H1 (cell line): ENCODE measurements around the gene PURB. TPM values are rescaled to one million over a fixed set of nuclear protein-coding genes. Genes with fewer than 3 reads are reported as not detected.

ENCODE experiments used
- CTCF ChIA-PET: fragments of 300-600 bp; sonication (Branson Sonifier 250); formaldehyde crosslinking; loops from one replicate; lab custom pipeline; 2021; ENCODE audit not compliant: partially characterized antibody; lab: Charles Lee
- POLR2A ChIA-PET: fragments of 300-600 bp; sonication (Branson Sonifier 250); formaldehyde crosslinking; loops from one replicate; lab custom pipeline; 2021; ENCODE audit warnings: inconsistent platforms; ENCODE audit not compliant: partially characterized antibody; lab: Charles Lee
- DNase-seq, 2 experiments: peaks; one replicate each; pipeline versions ENCODE4 v3.0.0 to v3.0.0-alpha.2; 2010 to 2022; ENCODE audit warnings: low spot score in 2 of 2, low read depth in 1 of 2, mixed read lengths in 1 of 2
- FAIRE-seq: peaks from 2 replicates; lab custom pipeline; 2011; peaks lifted over from hg19 to GRCh38; lab: Jason Lieb, UNC
- H2AFZ ChIP-seq: 2 replicates; pipeline ENCODE4 v1.8.1; 2012; ENCODE audit warnings: low read length, inconsistent platforms
- H2AK5ac ChIP-seq: 2 replicates; pipeline ENCODE4 v1.6.1; 2013; ENCODE audit warnings: low read depth, low read length
- H2BK120ac ChIP-seq: replicated peaks from 2 replicates; pipeline ENCODE3; 2013; ENCODE audit warnings: low read depth, low read length, inconsistent platforms
- H2BK12ac ChIP-seq: 2 replicates; pipeline ENCODE4 v1.6.1; 2013; ENCODE audit warnings: low read depth, low read length
- H2BK15ac ChIP-seq: 2 replicates; pipeline ENCODE4 v1.6.1; 2013; ENCODE audit warnings: low read length
- H2BK20ac ChIP-seq: 2 replicates; pipeline ENCODE4 v1.6.1; 2013; ENCODE audit warnings: low read length
- H2BK5ac ChIP-seq: 2 replicates; pipeline ENCODE4 v1.6.1; 2013; ENCODE audit warnings: low read depth, low read length
- H3K14ac ChIP-seq: 2 replicates; pipeline ENCODE4 v1.6.1; 2013; ENCODE audit warnings: inconsistent platforms; ENCODE audit not compliant: insufficient read length
- H3K18ac ChIP-seq: 2 replicates; pipeline ENCODE4 v1.6.1; 2013; ENCODE audit warnings: low read length; ENCODE audit errors: extremely low read depth
- H3K23ac ChIP-seq: 2 replicates; pipeline ENCODE4 v1.6.1; 2013; ENCODE audit warnings: inconsistent platforms; ENCODE audit not compliant: insufficient read length
- H3K23me2 ChIP-seq: 2 replicates; pipeline ENCODE4 v1.6.1; 2013; ENCODE audit warnings: low read depth, low read length
- H3K27ac ChIP-seq: 2 replicates; pipeline ENCODE4 v1.6.1; 2011; ENCODE audit warnings: low read depth, low read length, inconsistent platforms
- H3K27me3 ChIP-seq, 4 experiments: replicated peaks in 1 of 4; 1 replicate in 1 of 4; 2 replicates in 3 of 4; pipeline versions ENCODE4 v1.6.1 to v1.8.1; 2011 to 2013; ENCODE audit warnings: low read length in 3 of 4, mild to moderate bottlenecking in 3 of 4, inconsistent platforms in 2 of 4, mixed read lengths in 2 of 4, moderate library complexity in 1 of 4; ENCODE audit not compliant: control insufficient read depth in 3 of 4, insufficient read depth in 3 of 4; ENCODE audit errors: extremely low read depth in 1 of 4
- H3K36me3 ChIP-seq, 4 experiments: 2 replicates each; pipeline versions ENCODE4 v1.6.1 to v1.8.1; 2011 to 2013; ENCODE audit warnings: mild to moderate bottlenecking in 4 of 4, low read length in 3 of 4, moderate library complexity in 2 of 4, control low read depth in 1 of 4, inconsistent platforms in 1 of 4; ENCODE audit not compliant: insufficient read depth in 4 of 4, control insufficient read depth in 2 of 4
- H3K4ac ChIP-seq: replicated peaks from 2 replicates; pipeline ENCODE3; 2013; ENCODE audit warnings: low read length, low read depth, mixed read lengths, inconsistent platforms; ENCODE audit not compliant: insufficient read length
- H3K4me1 ChIP-seq, 4 experiments: replicated peaks in 1 of 4; 1 replicate in 1 of 4; 2 replicates in 3 of 4; pipeline versions ENCODE4 v1.6.1 to v1.8.1; 2011 to 2013; ENCODE audit warnings: low read length in 3 of 4, inconsistent platforms in 2 of 4, mixed read lengths in 1 of 4; ENCODE audit not compliant: insufficient read depth in 4 of 4, control insufficient read depth in 3 of 4
- H3K4me2 ChIP-seq, 2 experiments: 2 replicates each; pipeline versions ENCODE4 v1.6.1 to v1.8.1; 2011 to 2013; ENCODE audit warnings: low read depth in 2 of 2, low read length in 2 of 2, control low read depth in 1 of 2, inconsistent platforms in 1 of 2, mild to moderate bottlenecking in 1 of 2; ENCODE audit not compliant: insufficient read depth in 1 of 2
- H3K4me3 ChIP-seq, 4 experiments: fragments of 200-600, 300-600 bp in 1 of 4; sonication (generic), shearing (Covaris generic), sonication (Bioruptor Twin) in 1 of 4; 2 replicates each; pipeline versions ENCODE4 v1.5.1 to v1.8.1; 2011 to 2016; ENCODE audit warnings: low read length in 4 of 4, low read depth in 3 of 4, control low read depth in 2 of 4, inconsistent platforms in 2 of 4, mild to moderate bottlenecking in 2 of 4, mixed read lengths in 1 of 4, moderate library complexity in 1 of 4; ENCODE audit not compliant: insufficient read depth in 2 of 4; ENCODE audit errors: extremely low read depth in 1 of 4
- H3K56ac ChIP-seq: replicated peaks from 2 replicates; pipeline ENCODE3; 2013; ENCODE audit warnings: low read depth, mild to moderate bottlenecking, mixed read lengths, low read length, inconsistent platforms; ENCODE audit not compliant: insufficient read length
- H3K79me1 ChIP-seq: 2 replicates; pipeline ENCODE4 v1.6.1; 2013; ENCODE audit warnings: low read depth, low read length, control low read depth
- H3K79me2 ChIP-seq, 2 experiments: 2 replicates each; pipeline versions ENCODE4 v1.6.1 to v1.8.1; 2012 to 2013; ENCODE audit warnings: low read length in 2 of 2, mild to moderate bottlenecking in 2 of 2, inconsistent platforms in 1 of 2; ENCODE audit not compliant: insufficient read depth in 2 of 2, control insufficient read depth in 1 of 2
- H3K9ac ChIP-seq, 4 experiments: replicated peaks in 1 of 4; 1 replicate in 1 of 4; 2 replicates in 3 of 4; pipeline versions ENCODE4 v1.6.1 to v1.8.1; 2011 to 2013; ENCODE audit warnings: low read depth in 3 of 4, low read length in 3 of 4, control low read depth in 2 of 4, mild to moderate bottlenecking in 2 of 4, moderate library complexity in 2 of 4, inconsistent platforms in 1 of 4; ENCODE audit errors: extremely low read depth in 1 of 4
- H3K9me3 ChIP-seq, 2 experiments: 2 replicates each; pipeline versions ENCODE4 v1.6.1 to v1.8.1; 2012 to 2013; ENCODE audit warnings: mild to moderate bottlenecking in 2 of 2, moderate library complexity in 2 of 2, control low read depth in 1 of 2, inconsistent platforms in 1 of 2, low read depth in 1 of 2, low read length in 1 of 2, mixed read lengths in 1 of 2; ENCODE audit not compliant: insufficient read depth in 2 of 2
- H4K20me1 ChIP-seq, 2 experiments: replicated peaks in 1 of 2; 2 replicates each; pipeline versions ENCODE3 to v1.8.1; 2011 to 2013; ENCODE audit warnings: inconsistent platforms in 2 of 2, low read length in 2 of 2, mild to moderate bottlenecking in 1 of 2; ENCODE audit not compliant: insufficient read depth in 2 of 2, control insufficient read depth in 1 of 2
- H4K5ac ChIP-seq: 2 replicates; pipeline ENCODE4 v1.6.1; 2013; ENCODE audit warnings: low read length, low read depth, mixed read lengths, inconsistent platforms; ENCODE audit not compliant: insufficient read length
- H4K8ac ChIP-seq: 2 replicates; pipeline ENCODE4 v1.8.0; 2013; ENCODE audit warnings: mild to moderate bottlenecking, moderate library complexity, low read length, inconsistent platforms; ENCODE audit not compliant: insufficient read depth; ENCODE audit errors: extremely low read depth
- H4K91ac ChIP-seq: replicated peaks from 2 replicates; pipeline ENCODE3; 2013; ENCODE audit warnings: low read length, mixed read lengths, inconsistent platforms; ENCODE audit not compliant: insufficient read length
- CBX8 ChIP-seq: fragments of 300-800, 300-1000 bp; sonication (generic); IDR thresholded peaks from 2 replicates; pipeline ENCODE4 v1.7.1; 2016; ENCODE audit warnings: low read depth, low read length, borderline replicate concordance
- GTF2F1 ChIP-seq: IDR thresholded peaks from 2 replicates; pipeline ENCODE4 v1.6.1; 2012; ENCODE audit warnings: low read depth, low read length, improper control_type of control experiment, borderline replicate concordance
- KDM1A ChIP-seq: fragments of 200-600, 300-600 bp; sonication (generic); IDR thresholded peaks from 2 replicates; pipeline ENCODE4 v1.7.1; 2016; ENCODE audit warnings: mild to moderate bottlenecking, low read length, borderline replicate concordance
- POLR2A ChIP-seq, 2 experiments: IDR thresholded peaks; 1 replicate in 1 of 2; 2 replicates in 1 of 2; pipeline ENCODE4 v1.6.1; 2011; ENCODE audit warnings: low read depth in 2 of 2, low read length in 2 of 2, mild to moderate bottlenecking in 2 of 2; ENCODE audit errors: control extremely low read depth in 1 of 2
- WGBS, 2 experiments: shearing (Covaris generic) in 1 of 2; methylation state at CpG; one replicate each; pipeline versions ENCODE4 v1.1.6 to v1.1.7; 2013 to 2015; ENCODE audit warnings: low lambda C conversion rate in 2 of 2, mixed read lengths in 2 of 2, inconsistent platforms in 1 of 2, low coverage in 1 of 2, missing lambda C conversion rate in 1 of 2; ENCODE audit not compliant: insufficient replicate concordance in 2 of 2, insufficient coverage in 1 of 2, insufficient read length in 1 of 2; ENCODE audit errors: extremely low coverage in 1 of 2, missing lambda C conversion rate in 1 of 2; 5-methylcytosine and 5-hydroxymethylcytosine counted together
- polyA plus RNA-seq, 7 experiments: library from polyadenylated mRNA; depleted of rRNA in 3 of 7; stranded (reverse) in 5 of 7; unstranded in 2 of 7; fragments of >200 nt in 5 of 7; fragments of 200-250 nt in 2 of 7; gene quantifications; 1 replicate in 5 of 7; 2 replicates in 1 of 7; 4 replicates in 1 of 7; pipeline versions ENCODE4 v1.2.1 to v1.2.3, GENCODE V29; 2011 to 2013; ENCODE audit warnings: missing spikeins in 2 of 7, mixed read lengths in 2 of 7
- total RNA-seq: library from RNA; stranded (reverse); fragmentation: NEBNext Ultra II Directional; extraction: Animal tissue kit (Norgen Biotek cat#: 25700); gene quantifications from 2 replicates; pipeline ENCODE4 v1.2.1, GENCODE V29; 2021

The PURB gene
- total and polyA plus RNA-seq, 2 of the 8 experiments (the other 6 are each of a cell fraction or from before 2014, with no cell fraction given) = 3.3 to 22.7 TPM

GRCh38 chr7:44911911-44912310 lies 26.6 kb upstream of the PURB start:
- Histone ChIP-seq H3K4me3 (no peak overlapping the region), H3K27ac (no peak overlapping the region), H3K23me2 (no peaks in the 10 kb centered on the region), H2BK20ac (no peak overlapping the region), H3K36me3 (no peaks in the 10 kb centered on the region), H4K20me1 (no peaks in the 10 kb centered on the region), H2AFZ (no peak overlapping the region), H3K14ac (no peak overlapping the region), H3K4ac (no peak overlapping the region), H4K91ac (no peak overlapping the region), H3K79me2 (no peaks in the 10 kb centered on the region), H3K56ac (no peak overlapping the region), H3K9me3 (no peaks in the 10 kb centered on the region), H3K4me1 (no peaks in the 10 kb centered on the region; a peak in 1 of 7 replicates), H2BK15ac (no peak overlapping the region), H2BK12ac (no peak overlapping the region), H3K9ac (no peak overlapping the region), H3K4me2 (no peak overlapping the region)
- ChIA-PET CTCF (interaction anchor here (0.5 to 2.0 kb wide), 3 partner anchors 9 to 33 kb away, joined by 3 to 10 read pairs (median 3); no protein-coding TSS in a partner anchor), POLR2A (no interaction called here)
- no peak for DNase-seq
- TF ChIP-seq KDM1A (no peak), POLR2A (IDR thresholded peaks at IDR 0.05; ENCODE audit: control extremely low read depth in 1 of 2, low read depth in 2 of 2, low read length in 2 of 2) (no peak), CBX8 (no peak), GTF2F1 (no peak)
- TF ChIP-seq, all 59 proteins: peak for 0
- Histone ChIP-seq H4K8ac (no peak overlapping the region), H2AK5ac (no peak overlapping the region), H4K5ac (no peak overlapping the region), H3K23ac (no peak overlapping the region), H3K79me1 (no peaks in the 10 kb centered on the region), H2BK5ac (no peak overlapping the region), H3K27me3 (no peaks in the 10 kb centered on the region), H2BK120ac (no peak overlapping the region), H3K18ac (no peak overlapping the region)
- FAIRE-seq = no peak
- 93% methylated on average over 8 of the region's 8 CpGs; no CpG with 5 or more reads in 1 of the 2 experiments for WGBS, 2 experiments
